ENCODE results near the gene ARPC4. TPM values are rescaled to one million over a fixed set of nuclear protein-coding genes. Genes with fewer than 3 reads are reported as not detected.
A peak's percentile ranks its signal among the peaks of the same experiment; 100 is the strongest.
"Not testable (repeated sequence)": the region's sequence is repeated elsewhere in the genome, so short reads cannot be mapped to it uniquely, and the experiment has no call there.

Gene ARPC4
- total RNA-seq, 1 donor from 2014 or later: 79.8 TPM

- intact Hi-C loops (cut with DNase I): no loop called here
- DNase-seq (ENCODE audit: low spot score): no peak
Measured at GRCh38 chr3:9838856-9839255, 46.0 kb downstream of the ARPC4 start.

- intact Hi-C loops (cut with DNase I): loop anchor here (10.0 kb wide), 1 partner anchor 74 kb away; the partner anchor contains the start of gene IL17RC
- DNase-seq (ENCODE audit: low spot score): no peak
Measured at GRCh38 chr3:9841015-9841414, 48.1 kb downstream of the ARPC4 start.

GRCh38 chr3:9843715-9844438 lies 51.0 kb downstream of the ARPC4 start, which contains the start of gene RPUSD3:
Gene RPUSD3, minus strand, starts transcription at chr3:9844008. Its CDS starts 18 bp downstream, at chr3:9843990.
- intact Hi-C loops (cut with DNase I): loop anchor here (2.0 to 10.0 kb wide), 2 partner anchors 47 to 71 kb away; partner anchors contain the start of genes IL17RC and JAGN1
- peak; percentile 100 for DNase-seq (ENCODE audit: low spot score)

GRCh38 chr3:9846231-9846630 lies 53.3 kb downstream of the ARPC4 start:
- intact Hi-C loops (cut with DNase I): loop anchor here (10.0 kb wide), 1 partner anchor 69 kb away; the partner anchor contains the start of gene IL17RC
- no peak for DNase-seq (ENCODE audit: low spot score)

- DNase-seq (ENCODE audit: low spot score): no peak
- intact Hi-C loops (cut with DNase I): loop anchor here (10.0 kb wide), 1 partner anchor 68 kb away; the partner anchor contains the start of gene IL17RC
Measured at GRCh38 chr3:9846931-9847488, 54.1 kb downstream of the ARPC4 start.

- DNase-seq (ENCODE audit: low spot score): not testable (repeated sequence)
- intact Hi-C loops (cut with DNase I): loop anchor here (10.0 kb wide), 1 partner anchor 67 kb away; the partner anchor contains the start of gene IL17RC
Measured at GRCh38 chr3:9847870-9848269, 55.0 kb downstream of the ARPC4 start.

GRCh38 chr3:9848860-9849259 lies 56.0 kb downstream of the ARPC4 start:
- intact Hi-C loops (cut with DNase I): loop anchor here (10.0 kb wide), 1 partner anchor 66 kb away; the partner anchor contains the start of gene IL17RC
- not testable (repeated sequence) for DNase-seq (ENCODE audit: low spot score)

- DNase-seq (ENCODE audit: low spot score); intact Hi-C loops (cut with DNase I): not testable (repeated sequence)
Measured at GRCh38 chr3:9851383-9851782, 58.5 kb downstream of the ARPC4 start.

GRCh38 chr3:9851926-9852325 lies 59.0 kb downstream of the ARPC4 start:
- DNase-seq (ENCODE audit: low spot score); intact Hi-C loops (cut with DNase I): not testable (repeated sequence)

GRCh38 chr3:9852528-9852927 lies 59.6 kb downstream of the ARPC4 start:
- intact Hi-C loops (cut with DNase I): no loop called here
- no peak for DNase-seq (ENCODE audit: low spot score)

- intact Hi-C loops (cut with DNase I); DNase-seq (ENCODE audit: low spot score): not testable (repeated sequence)
Measured at GRCh38 chr3:9854291-9854940, 61.5 kb downstream of the ARPC4 start.

GRCh38 chr3:9855594-9855993 lies 62.7 kb downstream of the ARPC4 start:
- no peak for DNase-seq (ENCODE audit: low spot score)
- intact Hi-C loops (cut with DNase I): no loop called here

Other genes starting within 250 kb of the ARPC4 start
- gene LHFPL4, start 239.3 kb upstream of the ARPC4 start, total RNA-seq: not detected
- 27.9 TPM for gene MTMR14, start 143.6 kb upstream of the ARPC4 start, total RNA-seq
- not detected for gene CPNE9, start 89.2 kb upstream of the ARPC4 start, total RNA-seq
- 10.6 TPM for gene BRPF1, start 61.3 kb upstream of the ARPC4 start, total RNA-seq
- gene OGG1, start 43.1 kb upstream of the ARPC4 start, total RNA-seq: 9.6 TPM
- gene CAMK1, start 23.1 kb upstream of the ARPC4 start, total RNA-seq: 10.0 TPM
- gene TADA3, start 609 bp upstream of the ARPC4 start, total RNA-seq: 50.1 TPM
- 19.5 TPM for gene TTLL3, start 17.2 kb downstream of the ARPC4 start, total RNA-seq
- 28.3 TPM for gene RPUSD3, start 50.9 kb downstream of the ARPC4 start, total RNA-seq
- 1.9 TPM for gene CIDEC, start 87.2 kb downstream of the ARPC4 start, total RNA-seq
- gene JAGN1, start 97.5 kb downstream of the ARPC4 start, total RNA-seq: 17.3 TPM
- 1.1 TPM for gene IL17RE, start 109.8 kb downstream of the ARPC4 start, total RNA-seq
- 20.4 TPM for gene IL17RC, start 124.0 kb downstream of the ARPC4 start, total RNA-seq
- gene CRELD1, start 140.8 kb downstream of the ARPC4 start, total RNA-seq: 60.1 TPM
- gene PRRT3, start 159.3 kb downstream of the ARPC4 start, total RNA-seq: 1.6 TPM
- 59.6 TPM for gene EMC3, start 193.8 kb downstream of the ARPC4 start, total RNA-seq
- 0.48 TPM for gene FANCD2, start 233.4 kb downstream of the ARPC4 start, total RNA-seq